ENCODE measurements around the gene SSR1.

Gene SSR1

GRCh38 chr6:7232351-7232750 lies 80.6 kb downstream of the SSR1 start:
- no peak for TF ChIP-seq CTCF (conservative IDR thresholded peaks at IDR 0.05; ENCODE audit: control insufficient read depth, insufficient read depth, low read depth, low read length)
- H3K4me3 ChIP-seq (ENCODE audit: control insufficient read depth, low read depth, low read length) = no peak overlapping the region
- no peak for DNase-seq (ENCODE audit: low read depth)

- DNase-seq (ENCODE audit: low read depth) = no peak
- no peak for TF ChIP-seq CTCF (conservative IDR thresholded peaks at IDR 0.05; ENCODE audit: control insufficient read depth, insufficient read depth, low read depth, low read length)
- H3K4me3 ChIP-seq (ENCODE audit: control insufficient read depth, low read depth, low read length) = no peak overlapping the region
Observed at GRCh38 chr6:7230956-7231713, 81.9 kb downstream of the SSR1 start.

- no peak for DNase-seq (ENCODE audit: low read depth)
- H3K4me3 ChIP-seq (ENCODE audit: control insufficient read depth, low read depth, low read length) = no peak overlapping the region
- TF ChIP-seq CTCF (conservative IDR thresholded peaks at IDR 0.05; ENCODE audit: control insufficient read depth, insufficient read depth, low read depth, low read length) = no peak
Observed at GRCh38 chr6:7230327-7230691, 82.7 kb downstream of the SSR1 start.

- H3K4me3 ChIP-seq (ENCODE audit: control insufficient read depth, low read depth, low read length) = no peak overlapping the region
- DNase-seq (ENCODE audit: low read depth) = no peak
- no peak for TF ChIP-seq CTCF (conservative IDR thresholded peaks at IDR 0.05; ENCODE audit: control insufficient read depth, insufficient read depth, low read depth, low read length)
Observed at GRCh38 chr6:7229376-7230326, 83.3 kb downstream of the SSR1 start.

- TF ChIP-seq CTCF (conservative IDR thresholded peaks at IDR 0.05; ENCODE audit: control insufficient read depth, insufficient read depth, low read depth, low read length) = no peak
- no peak for DNase-seq (ENCODE audit: low read depth)
- H3K4me3 ChIP-seq (ENCODE audit: control insufficient read depth, low read depth, low read length) = no peak overlapping the region
Observed at GRCh38 chr6:7228662-7229375, 84.2 kb downstream of the SSR1 start.

GRCh38 chr6:7224731-7225130 lies 88.3 kb downstream of the SSR1 start:
- no peak for DNase-seq (ENCODE audit: low read depth)
- no peak for TF ChIP-seq CTCF (conservative IDR thresholded peaks at IDR 0.05; ENCODE audit: control insufficient read depth, insufficient read depth, low read depth, low read length)
- H3K4me3 ChIP-seq (ENCODE audit: control insufficient read depth, low read depth, low read length) = no peak overlapping the region
